B cell (primary cell): ENCODE results near the gene ZNF516. TPM values are rescaled to one million over a fixed set of nuclear protein-coding genes. Genes with fewer than 3 reads are reported as not detected.

Source experiments
- ATAC-seq: fragments of 200-7000 bp; cut with Tn5 transposase; one replicate; pipeline ENCODE4 v1.10.0; 2021; ENCODE audit warnings: low read depth, mild to moderate bottlenecking, moderate number of reproducible peaks, moderate library complexity
- CTCF ChIA-PET: fragments of 350-600 bp; sonication (Branson Sonifier 250); formaldehyde crosslinking; loops from one replicate; lab custom pipeline; 2021; ENCODE audit warnings: antibody characterized with exemption, inconsistent platforms; lab: Charles Lee
- POLR2A ChIA-PET: fragments of 350-600 bp; sonication (Branson Sonifier 250); formaldehyde crosslinking; loops from one replicate; lab custom pipeline; 2021; ENCODE audit warnings: antibody characterized with exemption; lab: Charles Lee
- DNase-seq: peaks from one replicate; pipeline ENCODE4 v3.0.0; 2013
- H2AFZ ChIP-seq: 2 replicates; pipeline ENCODE4 v1.6.1; 2012; ENCODE audit warnings: mild to moderate bottlenecking, low read depth, low read length; ENCODE audit not compliant: insufficient read depth, poor library complexity, severe bottlenecking
- H3K27ac ChIP-seq, 2 donors: 1 replicate in 1 of 2; 2 replicates in 1 of 2; pipeline ENCODE4 v1.5.1; 2012 to 2013; ENCODE audit warnings: low read length in 2 of 2, mild to moderate bottlenecking in 2 of 2, moderate library complexity in 1 of 2
- H3K27me3 ChIP-seq, 4 experiments: fragments of 200-600 bp in 1 of 4; sonication (generic) in 1 of 4; replicated peaks in 1 of 4; 1 replicate in 2 of 4; 2 replicates in 2 of 4; pipeline versions ENCODE4 v1.6.1 to v1.7.0; 2013 to 2016; ENCODE audit warnings: low read length in 3 of 4, mild to moderate bottlenecking in 2 of 4, mixed read lengths in 1 of 4, moderate library complexity in 1 of 4; ENCODE audit not compliant: insufficient read depth in 4 of 4, control insufficient read depth in 3 of 4; ENCODE audit errors: control extremely low read depth in 1 of 4
- H3K36me3 ChIP-seq, 2 experiments: replicated peaks in 1 of 2; 1 replicate in 1 of 2; 2 replicates in 1 of 2; pipeline versions ENCODE4 v1.6.1 to v1.7.1; 2013; ENCODE audit warnings: low read length in 1 of 2; ENCODE audit not compliant: insufficient read depth in 2 of 2, control insufficient read depth in 1 of 2; ENCODE audit errors: control extremely low read depth in 1 of 2, extremely low read depth in 1 of 2
- H3K4me1 ChIP-seq, 2 donors: fragments of 200-600 bp in 1 of 2; sonication (generic) in 1 of 2; 1 replicate in 1 of 2; 2 replicates in 1 of 2; pipeline versions ENCODE4 v1.5.1 to v1.6.1; 2013 to 2017; ENCODE audit warnings: low read length in 2 of 2; ENCODE audit not compliant: control insufficient read depth in 2 of 2, insufficient read depth in 2 of 2
- H3K4me2 ChIP-seq: replicated peaks from 2 replicates; pipeline ENCODE3; 2012; ENCODE audit warnings: mild to moderate bottlenecking, low read depth, low read length; ENCODE audit not compliant: poor library complexity, severe bottlenecking
- H3K4me3 ChIP-seq, 5 experiments: fragments of 200-600 bp in 1 of 5; sonication (generic) in 1 of 5; 1 replicate in 3 of 5; 2 replicates in 2 of 5; pipeline versions ENCODE4 v1.5.1 to v1.7.0; 2011 to 2016; ENCODE audit warnings: low read length in 4 of 5, mild to moderate bottlenecking in 4 of 5, low read depth in 2 of 5, control low read depth in 1 of 5, moderate library complexity in 1 of 5; ENCODE audit not compliant: insufficient read depth in 1 of 5; ENCODE audit errors: control extremely low read depth in 1 of 5, extremely low read depth in 1 of 5
- H3K79me2 ChIP-seq: fragments of 200-600 bp; sonication (generic); one replicate; pipeline ENCODE4 v1.6.0; 2016; ENCODE audit warnings: low read length; ENCODE audit not compliant: control insufficient read depth, insufficient read depth
- H3K9ac ChIP-seq: fragments of 200-600 bp; sonication (generic); 2 replicates; pipeline ENCODE4 v1.6.1; 2017; ENCODE audit warnings: mild to moderate bottlenecking, low read length, moderate library complexity
- H3K9me3 ChIP-seq, 3 donors: one replicate each; pipeline versions ENCODE4 v1.6.1 to v1.7.1; 2013; ENCODE audit warnings: low read length in 2 of 3; ENCODE audit not compliant: control insufficient read depth in 2 of 3, insufficient read depth in 1 of 3; ENCODE audit errors: control extremely low read depth in 1 of 3
- H4K20me1 ChIP-seq: 2 replicates; pipeline ENCODE4 v1.6.0; 2012; ENCODE audit warnings: mild to moderate bottlenecking, low read length; ENCODE audit not compliant: insufficient read depth, control insufficient read depth, poor library complexity, severe bottlenecking
- H3K27ac Mint-ChIP-seq: one replicate; pipeline ENCODE4 v1.8.0; 2021; ENCODE audit warnings: mixed read lengths
- H3K27me3 Mint-ChIP-seq: one replicate; pipeline ENCODE4 v1.8.0; 2021; ENCODE audit warnings: mixed read lengths
- H3K4me1 Mint-ChIP-seq: one replicate; pipeline ENCODE4 v1.8.0; 2021; ENCODE audit warnings: mixed read lengths
- H3K4me3 Mint-ChIP-seq: one replicate; pipeline ENCODE4 v1.8.0; 2021; ENCODE audit warnings: mixed read lengths
- H3K9me3 Mint-ChIP-seq: one replicate; pipeline ENCODE4 v1.8.0; 2022; ENCODE audit warnings: mixed read lengths; ENCODE audit not compliant: insufficient read depth
- WGBS: methylation state at CpG from one replicate; pipeline ENCODE4 v1.1.5; 2013; ENCODE audit warnings: missing lambda C conversion rate; ENCODE audit not compliant: insufficient coverage; 5-methylcytosine and 5-hydroxymethylcytosine counted together
- intact Hi-C: fragments of 100-400 bp; cut with micrococcal nuclease; formaldehyde crosslinking; loops from one replicate; pipeline ENCODE4 v1.10.0; 2022
- polyA plus RNA-seq: library from polyadenylated mRNA; depleted of rRNA; stranded (reverse); fragments of >200 nt; gene quantifications from 2 replicates; pipeline ENCODE4 v1.2.3, GENCODE V29; 2012
- total RNA-seq, 2 donors: library from RNA; stranded (reverse); fragments of 120-200 nt in 1 of 2; gene quantifications; 1 replicate in 1 of 2; 2 replicates in 1 of 2; pipeline versions ENCODE4 v1.2.3 to v1.2.4, GENCODE V29; 2013 to 2022
- TF ChIP-seq, protein P1 (sequence below): fragments of 200-600 bp; IDR thresholded peaks from one replicate; pipeline ENCODE4 v1.8.0; 2022; ENCODE audit warnings: antibody characterized with exemption, mild to moderate bottlenecking

Gene ZNF516
- total and polyA plus RNA-seq, 2 donors (not counting 1 experiment from before 2014, with no cell fraction given) = 6.7 to 27.1 TPM

DNA sequence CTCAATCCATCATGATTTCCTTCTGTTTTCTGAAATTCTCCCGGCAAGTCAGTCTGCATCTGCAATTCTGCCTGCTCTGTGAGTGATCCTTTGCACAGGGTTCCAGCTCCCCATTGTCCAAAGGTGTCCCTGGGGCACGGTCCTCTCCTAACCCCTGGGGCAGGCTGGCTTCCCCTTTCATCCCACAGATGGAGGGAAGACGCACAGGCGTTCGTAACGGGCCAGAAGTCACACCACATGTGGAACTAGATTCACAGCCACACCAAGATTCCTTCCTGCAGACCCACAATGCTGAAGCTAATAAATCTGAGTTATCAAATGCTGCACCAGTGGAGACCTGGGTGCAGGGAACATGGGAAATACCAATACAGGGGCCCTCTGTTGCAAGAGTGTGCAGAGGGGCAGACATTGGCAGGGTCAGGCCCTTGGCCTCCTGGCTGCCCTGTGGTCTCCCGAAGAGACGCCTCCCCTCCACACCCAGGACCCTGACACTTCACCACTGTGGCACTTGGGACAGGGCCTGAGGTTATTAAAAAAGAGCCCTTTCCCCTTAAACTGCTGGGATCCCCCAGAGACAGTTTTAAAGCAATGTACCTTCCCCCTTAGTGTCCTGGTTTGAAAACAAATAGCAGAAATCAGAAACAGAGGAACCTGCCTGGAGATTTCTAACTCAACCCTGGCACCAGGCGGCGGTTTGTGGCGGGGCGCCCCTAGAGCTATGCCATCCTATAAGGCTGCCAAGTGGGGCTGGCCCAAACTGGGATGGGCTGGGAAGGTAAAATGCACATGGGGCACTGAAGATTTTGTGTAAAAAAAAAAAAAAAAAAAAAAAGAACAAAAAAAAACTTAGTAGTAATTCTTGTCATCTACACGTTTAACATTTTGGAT is 15.4 kb downstream of the ZNF516 start:
- H3K4me1 Mint-ChIP-seq = peaks cover 33% of the 10 kb centered on the region
- H2AFZ ChIP-seq = no peak overlapping the region

More for the DNA sequence above, 15.4 kb downstream of the ZNF516 start:
- Histone ChIP-seq H3K4me1 (peaks cover 9% of the 10 kb centered on the region in 2 donors), H3K4me2 (no peak overlapping the region), H3K27me3 (no peaks in the 10 kb centered on the region), H3K27ac (no peak overlapping the region), H3K9me3 (no peaks in the 10 kb centered on the region), H4K20me1 (peaks cover 58% of the 10 kb centered on the region), H3K9ac (no peak overlapping the region), H3K36me3 (no peaks in the 10 kb centered on the region), H3K79me2 (peaks cover 47% of the 10 kb centered on the region), H3K4me3 (no peak overlapping the region)
- DNase-seq (no peak), ATAC-seq (no peak)
- 50% methylated on average over 9 of the region's 13 CpGs for WGBS
- Mint-ChIP-seq H3K9me3 (no peaks in the 10 kb centered on the region), H3K27me3 (no peaks in the 10 kb centered on the region), H3K27ac (no peak overlapping the region), H3K4me3 (no peak overlapping the region)
- TF ChIP-seq, protein P1, sequence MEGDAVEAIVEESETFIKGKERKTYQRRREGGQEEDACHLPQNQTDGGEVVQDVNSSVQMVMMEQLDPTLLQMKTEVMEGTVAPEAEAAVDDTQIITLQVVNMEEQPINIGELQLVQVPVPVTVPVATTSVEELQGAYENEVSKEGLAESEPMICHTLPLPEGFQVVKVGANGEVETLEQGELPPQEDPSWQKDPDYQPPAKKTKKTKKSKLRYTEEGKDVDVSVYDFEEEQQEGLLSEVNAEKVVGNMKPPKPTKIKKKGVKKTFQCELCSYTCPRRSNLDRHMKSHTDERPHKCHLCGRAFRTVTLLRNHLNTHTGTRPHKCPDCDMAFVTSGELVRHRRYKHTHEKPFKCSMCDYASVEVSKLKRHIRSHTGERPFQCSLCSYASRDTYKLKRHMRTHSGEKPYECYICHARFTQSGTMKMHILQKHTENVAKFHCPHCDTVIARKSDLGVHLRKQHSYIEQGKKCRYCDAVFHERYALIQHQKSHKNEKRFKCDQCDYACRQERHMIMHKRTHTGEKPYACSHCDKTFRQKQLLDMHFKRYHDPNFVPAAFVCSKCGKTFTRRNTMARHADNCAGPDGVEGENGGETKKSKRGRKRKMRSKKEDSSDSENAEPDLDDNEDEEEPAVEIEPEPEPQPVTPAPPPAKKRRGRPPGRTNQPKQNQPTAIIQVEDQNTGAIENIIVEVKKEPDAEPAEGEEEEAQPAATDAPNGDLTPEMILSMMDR = no peak
- POLR2A ChIA-PET = no interaction called here
- intact Hi-C loops = no loop called here
- CTCF ChIA-PET = no interaction called here
